Measurements from ENCODE around the gene ADAM30. TPM values are rescaled to one million over a fixed set of nuclear protein-coding genes. Genes with fewer than 3 reads are reported as not detected.

ADAM30 gene
- total and polyA plus RNA-seq, 11 donors, result not detected

DNA sequence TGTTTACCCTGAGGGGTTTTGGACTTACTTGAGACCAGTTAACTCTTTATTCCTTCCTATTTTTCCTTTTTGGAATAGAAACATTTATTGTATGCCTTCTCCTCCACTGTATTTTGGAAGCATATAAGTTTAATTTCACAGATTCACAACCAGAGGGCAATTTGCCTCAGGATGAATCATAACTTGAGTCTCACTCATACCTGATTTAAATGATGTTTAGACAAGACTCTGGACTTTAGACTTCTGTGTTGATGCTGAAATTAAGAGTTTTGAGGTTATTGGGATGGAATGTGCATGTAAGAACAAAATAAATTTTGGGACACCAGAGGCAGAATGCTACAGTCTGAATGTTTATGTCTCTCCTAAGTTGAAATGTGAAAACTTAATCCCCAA, 7.1 kb upstream of the ADAM30 start:
- Histone ChIP-seq H3K4me3 (no peak overlapping the region), H3K27me3 (no peaks in the 10 kb centered on the region), H3K36me3 (no peaks in the 10 kb centered on the region), H3K27ac (no peak overlapping the region), H3K9me3 (peaks cover 0 to 11% (median 0%) of the 10 kb centered on the region in 12 donors), H3K4me1 (no peaks in the 10 kb centered on the region)
- no peak for ATAC-seq
- no peak for DNase-seq
- intact Hi-C loops (cut with DNase I), result no loop called here
- no peak for TF ChIP-seq POLR2A (IDR thresholded peaks at IDR 0.05)
- TF ChIP-seq, protein P1, sequence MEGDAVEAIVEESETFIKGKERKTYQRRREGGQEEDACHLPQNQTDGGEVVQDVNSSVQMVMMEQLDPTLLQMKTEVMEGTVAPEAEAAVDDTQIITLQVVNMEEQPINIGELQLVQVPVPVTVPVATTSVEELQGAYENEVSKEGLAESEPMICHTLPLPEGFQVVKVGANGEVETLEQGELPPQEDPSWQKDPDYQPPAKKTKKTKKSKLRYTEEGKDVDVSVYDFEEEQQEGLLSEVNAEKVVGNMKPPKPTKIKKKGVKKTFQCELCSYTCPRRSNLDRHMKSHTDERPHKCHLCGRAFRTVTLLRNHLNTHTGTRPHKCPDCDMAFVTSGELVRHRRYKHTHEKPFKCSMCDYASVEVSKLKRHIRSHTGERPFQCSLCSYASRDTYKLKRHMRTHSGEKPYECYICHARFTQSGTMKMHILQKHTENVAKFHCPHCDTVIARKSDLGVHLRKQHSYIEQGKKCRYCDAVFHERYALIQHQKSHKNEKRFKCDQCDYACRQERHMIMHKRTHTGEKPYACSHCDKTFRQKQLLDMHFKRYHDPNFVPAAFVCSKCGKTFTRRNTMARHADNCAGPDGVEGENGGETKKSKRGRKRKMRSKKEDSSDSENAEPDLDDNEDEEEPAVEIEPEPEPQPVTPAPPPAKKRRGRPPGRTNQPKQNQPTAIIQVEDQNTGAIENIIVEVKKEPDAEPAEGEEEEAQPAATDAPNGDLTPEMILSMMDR (IDR thresholded peaks at IDR 0.05), result no peak

DNA sequence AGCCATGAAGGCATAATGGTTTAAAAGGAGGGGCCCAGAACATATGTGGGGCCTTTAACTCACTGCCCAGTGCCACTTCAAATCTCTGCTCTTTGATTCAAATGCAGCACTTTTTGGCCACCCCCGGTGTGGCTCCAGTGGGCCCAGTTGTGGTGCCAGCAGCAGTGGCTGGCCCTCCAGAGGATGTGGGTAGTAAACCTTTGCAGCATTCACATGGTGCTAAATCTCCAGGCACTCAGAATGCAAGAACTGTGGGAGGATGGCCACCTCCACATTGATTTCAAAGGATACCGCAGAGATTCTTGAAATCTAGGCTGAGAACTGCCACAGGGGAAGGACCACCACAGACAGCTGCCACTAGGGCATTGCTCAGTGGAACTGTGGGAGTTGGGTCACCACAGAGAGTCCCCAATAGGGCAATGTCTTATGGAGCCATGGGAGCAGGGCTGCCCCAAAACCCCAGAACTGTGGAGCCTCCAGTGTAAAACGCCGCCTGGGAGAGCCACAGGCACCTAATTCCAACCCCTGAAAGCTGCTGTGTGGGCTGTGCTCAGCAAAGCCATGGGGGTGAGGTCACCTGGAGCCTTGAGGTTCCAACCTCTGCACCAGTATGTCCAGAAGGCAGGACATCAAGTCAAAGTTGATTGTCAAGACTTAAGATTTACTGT, 6.6 kb upstream of the ADAM30 start:
- DNase-seq, result no peak
- intact Hi-C loops (cut with DNase I), result no loop called here
- Histone ChIP-seq H3K4me3 (no peak overlapping the region), H3K27ac (no peak overlapping the region), H3K27me3 (peaks cover 0 to 3% (median 0%) of the 10 kb centered on the region in 9 donors), H3K36me3 (no peaks in the 10 kb centered on the region), H3K4me1 (no peaks in the 10 kb centered on the region), H3K9me3 (peaks cover 0 to 11% (median 0%) of the 10 kb centered on the region in 12 donors)
- no peak for ATAC-seq
- TF ChIP-seq, protein P1 (IDR thresholded peaks at IDR 0.05), result no peak
- TF ChIP-seq POLR2A (IDR thresholded peaks at IDR 0.05), result no peak
- 86 to 90% (median 88%) methylated on average over 4 of the region's 4 CpGs for WGBS, 4 donors

DNA sequence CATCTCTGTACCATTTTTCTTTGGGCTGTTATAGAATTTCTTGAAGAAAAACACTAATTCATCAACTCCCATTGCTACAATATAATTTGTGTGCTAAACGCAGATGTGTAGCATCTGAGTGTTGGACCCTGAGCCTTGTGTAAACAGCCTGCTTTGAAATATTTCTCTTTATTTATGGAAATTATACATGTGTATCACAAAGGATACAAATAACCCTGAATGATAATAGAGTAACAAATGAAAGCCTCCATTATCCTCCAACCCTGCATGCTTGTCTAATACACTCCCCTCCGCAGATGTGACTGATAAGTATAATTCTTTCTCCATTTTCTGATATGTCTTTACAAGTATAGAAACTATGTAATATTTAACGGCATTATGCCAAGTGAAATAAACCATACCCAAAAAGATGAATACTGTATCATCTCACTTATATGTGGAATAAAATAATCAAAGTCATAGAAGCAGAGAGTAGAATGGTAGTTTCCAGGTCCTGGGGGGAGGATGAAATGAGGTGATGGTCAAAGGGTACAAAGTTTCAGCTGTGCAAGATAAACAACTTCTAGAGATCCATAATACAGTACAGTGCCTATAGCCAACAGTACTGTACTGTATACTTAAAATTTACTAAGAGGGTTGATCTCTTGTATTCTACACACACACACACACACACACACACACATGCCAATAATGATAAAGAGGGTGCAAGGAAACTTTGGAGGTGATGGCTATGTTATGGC, 2.8 kb upstream of the ADAM30 start:
- 90 to 93% (median 92%) methylated on average over 3 of the region's 3 CpGs for WGBS, 4 donors
- H3K9me3 ChIP-seq, result no peaks in the 10 kb centered on the region
- intact Hi-C loops (cut with DNase I), result no loop called here
- TF ChIP-seq POLR2A (IDR thresholded peaks at IDR 0.05), result no peak
- TF ChIP-seq, protein P1 (IDR thresholded peaks at IDR 0.05), result no peak
- H3K27ac ChIP-seq, result no peak overlapping the region
- DNase-seq, result no peak
- H3K27me3 ChIP-seq, result peaks cover 0 to 27% (median 0%) of the 10 kb centered on the region in 9 donors
- H3K4me3 ChIP-seq, result no peak overlapping the region
- no peaks in the 10 kb centered on the region for H3K36me3 ChIP-seq
- no peaks in the 10 kb centered on the region for H3K4me1 ChIP-seq
- ATAC-seq, result no peak

DNA sequence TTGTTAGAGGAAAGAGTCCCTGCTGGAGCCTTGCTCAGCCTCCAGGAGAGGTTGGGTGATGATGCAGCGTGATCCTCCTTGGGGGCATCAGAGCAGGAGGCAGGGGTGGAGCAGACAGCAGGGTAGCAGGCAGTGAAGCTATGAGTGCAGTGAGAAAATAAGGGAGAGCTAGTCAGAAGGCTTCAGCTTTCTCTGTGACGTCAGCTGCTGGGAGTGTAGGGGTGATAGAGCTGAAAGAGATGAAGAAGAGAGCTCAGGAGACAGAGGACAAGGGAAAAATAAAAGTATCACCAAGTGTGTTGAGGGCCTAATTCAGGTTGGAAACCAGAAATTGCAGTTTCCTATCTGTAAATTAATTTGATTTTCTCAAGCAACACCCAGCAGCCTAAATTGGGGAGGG, 2.2 kb upstream of the ADAM30 start:
- H3K36me3 ChIP-seq, result no peaks in the 10 kb centered on the region
- H3K27ac ChIP-seq, result no peak overlapping the region
- TF ChIP-seq, protein P1 (IDR thresholded peaks at IDR 0.05), result no peak
- no peak for TF ChIP-seq POLR2A (IDR thresholded peaks at IDR 0.05)
- H3K4me3 ChIP-seq, result no peak overlapping the region
- H3K27me3 ChIP-seq, result peaks cover 0 to 27% (median 0%) of the 10 kb centered on the region in 9 donors
- H3K9me3 ChIP-seq, result no peaks in the 10 kb centered on the region
- DNase-seq (no peak), ATAC-seq (no peak)
- WGBS, 4 donors, result 64 to 75% (median 73%) methylated on average over 2 of the region's 2 CpGs
- intact Hi-C loops (cut with DNase I), result no loop called here
- no peaks in the 10 kb centered on the region for H3K4me1 ChIP-seq

Data from heart left ventricle (tissue), 16 donors.